ENCODE results near the gene SPATA9. TPM values are rescaled to one million over a fixed set of nuclear protein-coding genes. Genes with fewer than 3 reads are reported as not detected.

SPATA9 gene
- total and polyA plus RNA-seq, 2 of the 13 experiments (the other 11 are each of a cell fraction or from before 2014, with no cell fraction given), result not detected

GRCh38 chr5:95725937-95726810, 43.4 kb upstream of the SPATA9 start:
- peaks cover 35% of the 10 kb centered on the region for H3K4me1 ChIP-seq (ENCODE audit: insufficient read depth, low read length)
- no peak for DNase-seq (ENCODE audit: low spot score)
- H3K27me3 ChIP-seq (ENCODE audit: control insufficient read depth in 1 of 2, insufficient read depth in 2 of 2, low read length in 2 of 2), result peaks cover 0 to 2% of the 10 kb centered on the region in 2 experiments; a peak in 1 of 5 replicates
- POLR2A ChIA-PET, result no interaction called here
- CTCF ChIA-PET (ENCODE audit: low intra/inter-chr PET ratio, low total read pairs), result no interaction called here
- no peaks in the 10 kb centered on the region for H3K79me2 ChIP-seq (ENCODE audit: insufficient read depth, low read length)
- no peak for FAIRE-seq
- BruUV-seq (replicated peaks), result no TSS peak
- no peak overlapping the region for H3K27ac ChIP-seq (ENCODE audit: extremely low read length, insufficient read depth, low read length)
- H3K4me2 ChIP-seq (ENCODE audit: low read depth, low read length), result no peak overlapping the region
- no peak overlapping the region for H2AFZ ChIP-seq (ENCODE audit: low read length)
- no peaks in the 10 kb centered on the region for H3K36me3 ChIP-seq (replicated peaks in 1 of 2; ENCODE audit: control insufficient read depth in 1 of 2, insufficient read depth in 2 of 2, low read length in 2 of 2)
- H4K20me1 ChIP-seq (ENCODE audit: insufficient read depth, low read length), result no peaks in the 10 kb centered on the region
- in situ Hi-C loops (cut with HindIII; ENCODE audit: extremely low pct_ligation_motif_present, low pct_unique_long_range_greater_than_20kb) (no loop called here), intact Hi-C loops (cut with micrococcal nuclease; ENCODE audit: unreplicated experiment) (no loop called here)
- peak; percentile 90 for TF ChIP-seq MAFF (IDR thresholded peaks at IDR 0.05; ENCODE audit: low read depth, low read length)
- TF ChIP-seq TEF (CRISPR knock-in tag; IDR thresholded peaks at IDR 0.05), result no peak
- peak; percentile 88 to 93 for TF ChIP-seq MAFK (conservative IDR thresholded peaks at IDR 0.05 in 1 of 2, IDR thresholded peaks at IDR 0.05 in 1 of 2; ENCODE audit: low read length in 2 of 2)
- TF ChIP-seq HMGA1 (CRISPR knock-in tag; conservative IDR thresholded peaks at IDR 0.05), result no peak
- no peak overlapping the region for H3K4me3 ChIP-seq (replicated peaks in 1 of 3; ENCODE audit: insufficient read depth in 1 of 3, low read depth in 2 of 3, low read length in 3 of 3)
- no peaks in the 10 kb centered on the region for H3K9me3 ChIP-seq (ENCODE audit: low read length)
- no peak overlapping the region for H3K9ac ChIP-seq (ENCODE audit: insufficient read depth, low read depth, low read length)
- WGBS (ENCODE audit: low lambda C conversion rate), result 83% methylated on average over 4 of the region's 4 CpGs
- ATAC-seq, result no peak

- Histone ChIP-seq H3K36me3 (replicated peaks in 1 of 2; ENCODE audit: control insufficient read depth in 1 of 2, insufficient read depth in 2 of 2, low read length in 2 of 2) (no peaks in the 10 kb centered on the region), H3K27ac (ENCODE audit: extremely low read length, insufficient read depth, low read length) (no peak overlapping the region), H3K4me3 (replicated peaks in 1 of 3; ENCODE audit: insufficient read depth in 1 of 3, low read depth in 2 of 3, low read length in 3 of 3) (no peak overlapping the region), H3K4me2 (ENCODE audit: low read depth, low read length) (no peak overlapping the region), H3K9ac (ENCODE audit: insufficient read depth, low read depth, low read length) (no peak overlapping the region), H4K20me1 (ENCODE audit: insufficient read depth, low read length) (no peaks in the 10 kb centered on the region), H3K9me3 (ENCODE audit: low read length) (no peaks in the 10 kb centered on the region), H3K4me1 (ENCODE audit: insufficient read depth, low read length) (peaks cover 31% of the 10 kb centered on the region), H3K27me3 (ENCODE audit: control insufficient read depth in 1 of 2, insufficient read depth in 2 of 2, low read length in 2 of 2) (peaks cover 0 to 4% of the 10 kb centered on the region in 2 experiments; a peak in 1 of 5 replicates), H2AFZ (ENCODE audit: low read length) (no peak overlapping the region), H3K79me2 (ENCODE audit: insufficient read depth, low read length) (no peaks in the 10 kb centered on the region)
- ChIA-PET CTCF (ENCODE audit: low intra/inter-chr PET ratio, low total read pairs) (no interaction called here), POLR2A (no interaction called here)
- intact Hi-C loops (cut with micrococcal nuclease; ENCODE audit: unreplicated experiment) (no loop called here), in situ Hi-C loops (cut with HindIII; ENCODE audit: extremely low pct_ligation_motif_present, low pct_unique_long_range_greater_than_20kb) (no loop called here)
- 62% methylated on average over 5 of the region's 5 CpGs for WGBS (ENCODE audit: low lambda C conversion rate)
- TF ChIP-seq FOXK1 (CRISPR knock-in tag; IDR thresholded peaks at IDR 0.05; ENCODE audit: borderline replicate concordance, low read depth), result no peak
- no peak for TF ChIP-seq ZNF101 (CRISPR knock-in tag; IDR thresholded peaks at IDR 0.05; ENCODE audit: borderline replicate concordance, low read depth)
- no peak for TF ChIP-seq ZNF256 (CRISPR knock-in tag; conservative IDR thresholded peaks at IDR 0.05)
- TF ChIP-seq TAF1 (CRISPR knock-in tag; IDR thresholded peaks at IDR 0.05), result no peak
- no peak for TF ChIP-seq CCAR2 (optimal IDR thresholded peaks at IDR 0.05; ENCODE audit: low read depth, low read length)
- TF ChIP-seq ZNF660 (CRISPR knock-in tag; IDR thresholded peaks at IDR 0.05; ENCODE audit: borderline replicate concordance, low read depth), result no peak
- TF ChIP-seq ZNF446 (CRISPR knock-in tag; IDR thresholded peaks at IDR 0.05), result no peak
- no peak for TF ChIP-seq MXD4 (CRISPR knock-in tag; IDR thresholded peaks at IDR 0.05)
- TF ChIP-seq SMAD3 (CRISPR knock-in tag; IDR thresholded peaks at IDR 0.05), result no peak
- TF ChIP-seq IRF9 (CRISPR knock-in tag; IDR thresholded peaks at IDR 0.05; ENCODE audit: borderline replicate concordance), result no peak
- ATAC-seq (no peak), DNase-seq (ENCODE audit: low spot score) (no peak), FAIRE-seq (no peak)
- BruUV-seq (replicated peaks), result no TSS peak
Measured at GRCh38 chr5:95725071-95725820, 42.5 kb upstream of the SPATA9 start.
